HG02623 (cell line): ENCODE data around the gene PEDS1.
"Not testable (repeated sequence)": the region's sequence is repeated elsewhere in the genome, so short reads cannot be mapped to it uniquely, and the experiment has no call there.

ENCODE experiments used
- ATAC-seq: cut with Tn5 transposase; IDR thresholded peaks from one replicate; pipeline ENCODE4 v1.9.1; 2021; ENCODE audit warnings: moderate library complexity; ENCODE audit not compliant: unreplicated experiment

PEDS1 gene

GRCh38 chr20:50153500-50154377 lies at the start of gene PEDS1:
PEDS1 (minus strand) TSS chr20:50153723; CDS start chr20:50153637, 86 bp downstream.
- ATAC-seq, result peak; percentile 90

GRCh38 chr20:50202677-50203076 lies 49.2 kb upstream of the PEDS1 start:
- no peak for ATAC-seq

- not testable (repeated sequence) for ATAC-seq
These were observed 48.2 kb upstream of the PEDS1 start for GRCh38 chr20:50201710-50202109.

- no peak for ATAC-seq
These were observed 47.1 kb upstream of the PEDS1 start for GRCh38 chr20:50200482-50201104.

GRCh38 chr20:50199703-50200102 lies 46.2 kb upstream of the PEDS1 start:
- ATAC-seq, result no peak

- ATAC-seq, result no peak
These were observed 45.2 kb upstream of the PEDS1 start for GRCh38 chr20:50198716-50199115.

- no peak for ATAC-seq
These were observed 44.7 kb upstream of the PEDS1 start for GRCh38 chr20:50198180-50198666.

GRCh38 chr20:50197463-50198179 lies 44.1 kb upstream of the PEDS1 start:
- no peak for ATAC-seq

GRCh38 chr20:50196896-50197295 lies 43.4 kb upstream of the PEDS1 start:
- no peak for ATAC-seq

GRCh38 chr20:50196248-50196647 lies 42.7 kb upstream of the PEDS1 start:
- ATAC-seq, result no peak

- no peak for ATAC-seq
These were observed 42.1 kb upstream of the PEDS1 start for GRCh38 chr20:50195524-50196120.

- ATAC-seq, result no peak
These were observed 41.5 kb upstream of the PEDS1 start for GRCh38 chr20:50194831-50195523.

GRCh38 chr20:50194422-50194830 lies 40.9 kb upstream of the PEDS1 start:
- no peak for ATAC-seq

- no peak for ATAC-seq
These were observed 40.4 kb upstream of the PEDS1 start for GRCh38 chr20:50193836-50194421.

- ATAC-seq, result no peak
These were observed 39.8 kb upstream of the PEDS1 start for GRCh38 chr20:50193199-50193835.

- ATAC-seq, result no peak
These were observed 39.1 kb upstream of the PEDS1 start for GRCh38 chr20:50192364-50193198.

GRCh38 chr20:50191544-50192363 lies 38.2 kb upstream of the PEDS1 start:
- peak; percentile 22 for ATAC-seq

GRCh38 chr20:50191065-50191543 lies 37.6 kb upstream of the PEDS1 start:
- peak; percentile 25 for ATAC-seq
